Measurements from ENCODE around the gene NRXN3.
A peak's percentile ranks its signal among the peaks of the same experiment; 100 is the strongest.

DNA sequence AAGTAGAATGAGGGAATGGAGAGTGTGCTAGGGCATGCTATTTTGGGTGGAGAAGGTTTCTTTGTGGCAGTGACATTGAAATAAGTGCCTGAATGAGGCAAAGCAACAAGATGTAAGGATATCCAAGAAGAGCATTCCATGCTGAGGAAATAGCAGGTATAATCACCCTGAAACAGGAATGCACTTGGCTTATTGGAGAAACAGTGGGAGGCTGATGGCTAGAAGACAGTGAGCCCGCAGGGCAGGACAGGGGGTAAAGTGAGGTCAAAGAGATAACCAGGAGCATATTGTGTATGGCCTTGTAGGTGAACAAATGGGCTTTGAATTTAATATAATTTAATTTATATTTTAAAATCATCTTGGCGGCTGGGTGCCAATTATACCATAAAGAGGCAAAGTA lies 1164.1 kb downstream of the NRXN3 start:
- peak; percentile 96 for TF ChIP-seq POLR2AphosphoS5 (IDR thresholded peaks at IDR 0.05)
- TF ChIP-seq CTCF (IDR thresholded peaks at IDR 0.05; ENCODE audit: poor library complexity, severe bottlenecking): no peak
- no peak for TF ChIP-seq TAF1 (IDR thresholded peaks at IDR 0.05; ENCODE audit: low read depth)
- TF ChIP-seq EZH2 (IDR thresholded peaks at IDR 0.05; ENCODE audit: borderline replicate concordance, insufficient read depth, low read length, poor library complexity, severe bottlenecking): no peak
- peak; percentile 48 for TF ChIP-seq EP300 (conservative IDR thresholded peaks at IDR 0.05; ENCODE audit: poor library complexity, severe bottlenecking)
- peak; percentile 98 for TF ChIP-seq REST (IDR thresholded peaks at IDR 0.05; ENCODE audit: borderline replicate concordance)
- TF ChIP-seq SMC3 (conservative IDR thresholded peaks at IDR 0.05; ENCODE audit: poor library complexity): no peak
- no peak for TF ChIP-seq RAD21 (conservative IDR thresholded peaks at IDR 0.05)
